Fibroblast of villous mesenchyme (primary cell): ENCODE results near the gene EIF2B2. TPM values are rescaled to one million over a fixed set of nuclear protein-coding genes. Genes with fewer than 3 reads are reported as not detected.

Experiments
- DNase-seq: peaks from one replicate; pipeline ENCODE4 v3.0.0-alpha.2; 2010; ENCODE audit warnings: low read depth
- H3K4me3 ChIP-seq: 2 replicates; pipeline ENCODE4 v1.5.1; 2011; ENCODE audit warnings: low read depth, mild to moderate bottlenecking, low read length
- CTCF ChIP-seq: IDR thresholded peaks from 2 replicates; pipeline ENCODE4 v1.5.1; 2012; ENCODE audit warnings: low read depth, mild to moderate bottlenecking, low read length; ENCODE audit not compliant: insufficient read depth
- total RNA-seq: library from RNA; depleted of rRNA; stranded (reverse); fragments of >200 nt; gene quantifications from 2 replicates; pipeline ENCODE4 v1.2.3, GENCODE V29; 2012

The EIF2B2 gene
- total RNA-seq, 1 donor = 46.6 TPM

GRCh38 chr14:75040507-75040906, 37.8 kb downstream of the EIF2B2 start:
- TF ChIP-seq CTCF = no peak

GRCh38 chr14:75040959-75041358, 38.2 kb downstream of the EIF2B2 start:
- H3K4me3 ChIP-seq = no peak overlapping the region
- TF ChIP-seq CTCF = no peak
- DNase-seq = no peak

More at GRCh38 chr14:75040507-75040906, 37.8 kb downstream of the EIF2B2 start:
- H3K4me3 ChIP-seq = no peak overlapping the region
- DNase-seq = no peak

GRCh38 chr14:75041613-75042012, 38.9 kb downstream of the EIF2B2 start:
- H3K4me3 ChIP-seq = no peak overlapping the region
- no peak for DNase-seq
- TF ChIP-seq CTCF = no peak

GRCh38 chr14:75042035-75042434, 39.3 kb downstream of the EIF2B2 start:
- no peak for TF ChIP-seq CTCF
- H3K4me3 ChIP-seq = no peak overlapping the region
- peak; percentile 55 for DNase-seq

GRCh38 chr14:75044322-75044721, 41.6 kb downstream of the EIF2B2 start:
- DNase-seq = peak; percentile 59
- no peak for TF ChIP-seq CTCF
- H3K4me3 ChIP-seq = no peak overlapping the region

- H3K4me3 ChIP-seq = no peak overlapping the region
- no peak for TF ChIP-seq CTCF
- DNase-seq = peak; percentile 44
These were observed 42.0 kb downstream of the EIF2B2 start for GRCh38 chr14:75044752-75045151.

GRCh38 chr14:75046275-75046674, 43.6 kb downstream of the EIF2B2 start:
- DNase-seq = no peak
- no peak for TF ChIP-seq CTCF
- H3K4me3 ChIP-seq = no peak overlapping the region
